ENCODE measurements around the gene ERG.

The ERG gene

GRCh38 chr21:38355992-38356781, 142.1 kb downstream of the ERG start:
- peak; percentile 77 for DNase-seq (ENCODE audit: low read depth)
- TF ChIP-seq CTCF (IDR thresholded peaks at IDR 0.05; ENCODE audit: low read length, missing control alignments), result peak; percentile 98
- no peak overlapping the region for H3K4me3 ChIP-seq (replicated peaks; ENCODE audit: low read depth, low read length)

- no peak for TF ChIP-seq CTCF (IDR thresholded peaks at IDR 0.05; ENCODE audit: low read length, missing control alignments)
- no peak overlapping the region for H3K4me3 ChIP-seq (replicated peaks; ENCODE audit: low read depth, low read length)
- DNase-seq (ENCODE audit: low read depth), result no peak
Measured at GRCh38 chr21:38355353-38355752, 142.9 kb downstream of the ERG start.

GRCh38 chr21:38354746-38355145, 143.5 kb downstream of the ERG start:
- no peak for TF ChIP-seq CTCF (IDR thresholded peaks at IDR 0.05; ENCODE audit: low read length, missing control alignments)
- DNase-seq (ENCODE audit: low read depth), result no peak
- no peak overlapping the region for H3K4me3 ChIP-seq (replicated peaks; ENCODE audit: low read depth, low read length)

GRCh38 chr21:38354231-38354630, 144.0 kb downstream of the ERG start:
- no peak for DNase-seq (ENCODE audit: low read depth)
- TF ChIP-seq CTCF (IDR thresholded peaks at IDR 0.05; ENCODE audit: low read length, missing control alignments), result no peak
- no peak overlapping the region for H3K4me3 ChIP-seq (replicated peaks; ENCODE audit: low read depth, low read length)

GRCh38 chr21:38352536-38353219, 145.6 kb downstream of the ERG start:
- no peak overlapping the region for H3K4me3 ChIP-seq (replicated peaks; ENCODE audit: low read depth, low read length)
- peak; percentile 86 for TF ChIP-seq CTCF (IDR thresholded peaks at IDR 0.05; ENCODE audit: low read length, missing control alignments)
- DNase-seq (ENCODE audit: low read depth), result peak; percentile 82

GRCh38 chr21:38351961-38352521, 146.2 kb downstream of the ERG start:
- no peak overlapping the region for H3K4me3 ChIP-seq (replicated peaks; ENCODE audit: low read depth, low read length)

More at GRCh38 chr21:38351961-38352521, 146.2 kb downstream of the ERG start:
- peak; percentile 76 for DNase-seq (ENCODE audit: low read depth)
- no peak for TF ChIP-seq CTCF (IDR thresholded peaks at IDR 0.05; ENCODE audit: low read length, missing control alignments)
